H9 (cell line): ENCODE data around the gene NRXN3. TPM values are rescaled to one million over a fixed set of nuclear protein-coding genes. Genes with fewer than 3 reads are reported as not detected.

ENCODE experiments used
- DNase-seq: peaks from one replicate; pipeline ENCODE4 v3.0.0-alpha.2; 2017
- H2AFZ ChIP-seq: one replicate; pipeline ENCODE4 v1.6.1; 2013; ENCODE audit warnings: mild to moderate bottlenecking, low read length, control low read depth, moderate library complexity
- H2AK5ac ChIP-seq: 2 replicates; pipeline ENCODE4 v1.6.1; 2013; ENCODE audit warnings: low read length, control low read depth, mixed read lengths; ENCODE audit not compliant: insufficient read length
- H2BK120ac ChIP-seq: one replicate; pipeline ENCODE4 v1.6.1; 2013; ENCODE audit warnings: low read depth, mild to moderate bottlenecking, low read length, control low read depth, inconsistent platforms; ENCODE audit not compliant: poor library complexity, severe bottlenecking
- H2BK12ac ChIP-seq: 2 replicates; pipeline ENCODE4 v1.6.1; 2013; ENCODE audit warnings: low read length, control low read depth, mixed read lengths, low read depth; ENCODE audit not compliant: insufficient read length
- H2BK15ac ChIP-seq: 2 replicates; pipeline ENCODE4 v1.6.1; 2013; ENCODE audit warnings: low read depth, low read length, control low read depth
- H2BK20ac ChIP-seq: one replicate; pipeline ENCODE4 v1.6.1; 2013; ENCODE audit warnings: low read depth, mild to moderate bottlenecking, low read length, control low read depth, inconsistent platforms; ENCODE audit not compliant: poor library complexity, severe bottlenecking
- H2BK5ac ChIP-seq: 2 replicates; pipeline ENCODE4 v1.6.1; 2013; ENCODE audit warnings: low read length, control low read depth, mixed read lengths; ENCODE audit not compliant: insufficient read length
- H3K14ac ChIP-seq: 2 replicates; pipeline ENCODE4 v1.6.1; 2013; ENCODE audit warnings: low read length, control low read depth; ENCODE audit not compliant: insufficient read depth
- H3K18ac ChIP-seq: 2 replicates; pipeline ENCODE4 v1.6.1; 2013; ENCODE audit warnings: low read depth, mild to moderate bottlenecking, mixed read lengths, low read length, control low read depth; ENCODE audit not compliant: insufficient read length
- H3K23ac ChIP-seq: 2 replicates; pipeline ENCODE4 v1.6.1; 2013; ENCODE audit warnings: low read length, control low read depth, mixed read lengths, low read depth; ENCODE audit not compliant: insufficient read length
- H3K23me2 ChIP-seq: 2 replicates; pipeline ENCODE4 v1.6.1; 2013; ENCODE audit warnings: low read depth, mild to moderate bottlenecking, mixed read lengths, low read length, control low read depth; ENCODE audit not compliant: insufficient read length, poor library complexity, severe bottlenecking
- H3K27ac ChIP-seq: 2 replicates; pipeline ENCODE4 v1.5.1; 2013; ENCODE audit warnings: low read length, control low read depth, mixed read lengths, low read depth; ENCODE audit not compliant: insufficient read length
- H3K27me3 ChIP-seq: 2 replicates; pipeline ENCODE4 v1.6.1; 2013; ENCODE audit warnings: low read length, control low read depth, inconsistent platforms; ENCODE audit not compliant: insufficient read depth
- H3K4ac ChIP-seq: 2 replicates; pipeline ENCODE4 v1.6.1; 2013; ENCODE audit warnings: low read depth, mild to moderate bottlenecking, control low read depth, inconsistent platforms, low read length, moderate library complexity
- H3K4me1 ChIP-seq: 2 replicates; pipeline ENCODE4 v1.6.1; 2013; ENCODE audit warnings: low read length, control low read depth, inconsistent platforms; ENCODE audit not compliant: insufficient read depth
- H3K4me2 ChIP-seq: 2 replicates; pipeline ENCODE4 v1.6.1; 2013; ENCODE audit warnings: low read length, control low read depth, mixed read lengths; ENCODE audit not compliant: insufficient read length, insufficient read depth
- H3K56ac ChIP-seq: 2 replicates; pipeline ENCODE4 v1.6.1; 2013; ENCODE audit warnings: low read depth, mild to moderate bottlenecking, mixed read lengths, low read length, control low read depth; ENCODE audit not compliant: insufficient read length
- H3K79me1 ChIP-seq: 2 replicates; pipeline ENCODE4 v1.6.1; 2013; ENCODE audit warnings: low read depth, mild to moderate bottlenecking, moderate library complexity, low read length, control low read depth, inconsistent platforms; ENCODE audit not compliant: insufficient read depth, poor library complexity, severe bottlenecking
- H3K79me2 ChIP-seq: 2 replicates; pipeline ENCODE4 v1.6.1; 2013; ENCODE audit warnings: low read length, control low read depth, inconsistent platforms; ENCODE audit not compliant: insufficient read depth
- H3K9ac ChIP-seq: 2 replicates; pipeline ENCODE4 v1.6.1; 2013; ENCODE audit warnings: low read length, control low read depth, mixed read lengths; ENCODE audit not compliant: insufficient read length; ENCODE audit errors: extremely low read depth
- H3K9me3 ChIP-seq: one replicate; pipeline ENCODE4 v1.6.1; 2013; ENCODE audit warnings: low read depth, low read length, inconsistent platforms; ENCODE audit not compliant: control insufficient read depth
- H3T11ph ChIP-seq: one replicate; pipeline ENCODE4 v1.6.1; 2013; ENCODE audit warnings: mild to moderate bottlenecking, low read length, control low read depth, inconsistent platforms
- H4K20me1 ChIP-seq: one replicate; pipeline ENCODE4 v1.6.1; 2013; ENCODE audit not compliant: control insufficient read depth, insufficient read length, insufficient read depth
- H4K5ac ChIP-seq: 2 replicates; pipeline ENCODE4 v1.6.1; 2013; ENCODE audit warnings: low read depth, mild to moderate bottlenecking, mixed read lengths, low read length, control low read depth; ENCODE audit not compliant: insufficient read length
- H4K8ac ChIP-seq: replicated peaks from 2 replicates; pipeline ENCODE4 v1.6.1; 2013; ENCODE audit warnings: low read length, control low read depth, mixed read lengths, low read depth; ENCODE audit not compliant: insufficient read length
- H4K91ac ChIP-seq: 2 replicates; pipeline ENCODE4 v1.6.1; 2013; ENCODE audit warnings: low read depth, mild to moderate bottlenecking, moderate library complexity, mixed read lengths, low read length, control low read depth; ENCODE audit not compliant: insufficient read length
- H3K27ac Mint-ChIP-seq, 3 experiments: 2 replicates in 2 of 3; 3 replicates in 1 of 3; pipeline ENCODE4 v1.8.0; 2020 to 2021; ENCODE audit warnings: mixed read lengths in 3 of 3, mild to moderate bottlenecking in 1 of 3, moderate library complexity in 1 of 3
- H3K27me3 Mint-ChIP-seq: 2 replicates; pipeline ENCODE4 v1.8.0; 2021; ENCODE audit warnings: low read depth, mild to moderate bottlenecking, moderate library complexity, mixed read lengths
- H3K36me3 Mint-ChIP-seq, 3 experiments: 2 replicates in 2 of 3; 3 replicates in 1 of 3; pipeline ENCODE4 v1.8.0; 2020 to 2021; ENCODE audit warnings: low read depth in 3 of 3, mixed read lengths in 3 of 3; ENCODE audit not compliant: insufficient read depth in 1 of 3
- H3K4me1 Mint-ChIP-seq, 2 experiments: 2 replicates each; pipeline ENCODE4 v1.8.0; 2020; ENCODE audit warnings: mixed read lengths in 2 of 2
- H3K4me3 Mint-ChIP-seq, 2 experiments: 2 replicates in 1 of 2; 3 replicates in 1 of 2; pipeline ENCODE4 v1.8.0; 2020 to 2021; ENCODE audit warnings: mild to moderate bottlenecking in 2 of 2, mixed read lengths in 2 of 2, moderate library complexity in 1 of 2
- H3K9me3 Mint-ChIP-seq, 2 experiments: 2 replicates in 1 of 2; 3 replicates in 1 of 2; pipeline ENCODE4 v1.8.0; 2020; ENCODE audit warnings: mild to moderate bottlenecking in 2 of 2, mixed read lengths in 2 of 2, moderate library complexity in 1 of 2
- CTCF ChIP-seq: fragments of 200-600 bp; sonication (generic); conservative IDR thresholded peaks from 3 replicates; pipeline ENCODE4 v1.8.0; 2021; ENCODE audit warnings: antibody characterized with exemption, mild to moderate bottlenecking
- WGBS: extraction: QIAGEN DNeasy Blood & Tissue Kit; methylation state at CpG from one replicate; pipeline ENCODE4 v1.1.7; 2013; ENCODE audit warnings: missing lambda C conversion rate, low lambda C conversion rate, mixed read lengths; ENCODE audit not compliant: insufficient read length; ENCODE audit errors: extremely low coverage; 5-methylcytosine and 5-hydroxymethylcytosine counted together
- total RNA-seq: library from RNA; stranded (reverse); gene quantifications from 2 replicates; pipeline ENCODE4 v1.2.1, GENCODE V29; 2021

Gene NRXN3
- total RNA-seq, 1 experiment from 2014 or later, result 1.8 TPM

- no peak overlapping the region for H3K4ac ChIP-seq
- no peaks in the 10 kb centered on the region for H3K9me3 ChIP-seq
- H3K27ac ChIP-seq, result no peak overlapping the region
- TF ChIP-seq CTCF, result no peak
- no peak overlapping the region for H3K18ac ChIP-seq
- no peaks in the 10 kb centered on the region for H3K27me3 ChIP-seq
- Mint-ChIP-seq H3K27me3 (no peaks in the 10 kb centered on the region), H3K4me3 (no peak overlapping the region; a peak in 1 of 5 replicates), H3K4me1 (peaks cover 30 to 42% of the 10 kb centered on the region in 2 experiments), H3K9me3 (no peaks in the 10 kb centered on the region), H3K36me3 (no peaks in the 10 kb centered on the region), H3K27ac (no peak overlapping the region)
- no peak overlapping the region for H2BK20ac ChIP-seq
- WGBS, result no CpG with 5 or more reads among the region's 3 CpGs
- no peaks in the 10 kb centered on the region for H3K23me2 ChIP-seq
- H3K4me2 ChIP-seq, result no peak overlapping the region
- H4K91ac ChIP-seq, result no peak overlapping the region
- H3K14ac ChIP-seq, result no peak overlapping the region
- no peak overlapping the region for H3T11ph ChIP-seq
- no peak overlapping the region for H2AFZ ChIP-seq
- H3K79me2 ChIP-seq, result no peaks in the 10 kb centered on the region
- H2BK15ac ChIP-seq, result no peak overlapping the region
- H3K79me1 ChIP-seq, result no peaks in the 10 kb centered on the region
- H2AK5ac ChIP-seq, result no peak overlapping the region
- no peaks in the 10 kb centered on the region for H4K20me1 ChIP-seq
- no peak overlapping the region for H3K56ac ChIP-seq
- H4K5ac ChIP-seq, result no peak overlapping the region
- H3K23ac ChIP-seq, result no peak overlapping the region
- peaks cover 8% of the 10 kb centered on the region; the same call in 1 of the 2 replicates for H3K4me1 ChIP-seq
- no peak overlapping the region for H4K8ac ChIP-seq
- no peak for DNase-seq
- H2BK12ac ChIP-seq, result no peak overlapping the region
- no peak overlapping the region for H3K9ac ChIP-seq
- no peak overlapping the region for H2BK120ac ChIP-seq
- H2BK5ac ChIP-seq, result no peak overlapping the region
Measured at GRCh38 chr14:79438696-79439342, 1268.6 kb downstream of the NRXN3 start.
